IPS DF 4.7 (cell line): Measurements from ENCODE around the gene VRK3.

ENCODE experiments used
- DNase-seq: peaks from one replicate; pipeline ENCODE4 v3.0.0-alpha.2; 2013; ENCODE audit warnings: low spot score; ENCODE audit errors: extremely low read depth

Gene VRK3

DNA sequence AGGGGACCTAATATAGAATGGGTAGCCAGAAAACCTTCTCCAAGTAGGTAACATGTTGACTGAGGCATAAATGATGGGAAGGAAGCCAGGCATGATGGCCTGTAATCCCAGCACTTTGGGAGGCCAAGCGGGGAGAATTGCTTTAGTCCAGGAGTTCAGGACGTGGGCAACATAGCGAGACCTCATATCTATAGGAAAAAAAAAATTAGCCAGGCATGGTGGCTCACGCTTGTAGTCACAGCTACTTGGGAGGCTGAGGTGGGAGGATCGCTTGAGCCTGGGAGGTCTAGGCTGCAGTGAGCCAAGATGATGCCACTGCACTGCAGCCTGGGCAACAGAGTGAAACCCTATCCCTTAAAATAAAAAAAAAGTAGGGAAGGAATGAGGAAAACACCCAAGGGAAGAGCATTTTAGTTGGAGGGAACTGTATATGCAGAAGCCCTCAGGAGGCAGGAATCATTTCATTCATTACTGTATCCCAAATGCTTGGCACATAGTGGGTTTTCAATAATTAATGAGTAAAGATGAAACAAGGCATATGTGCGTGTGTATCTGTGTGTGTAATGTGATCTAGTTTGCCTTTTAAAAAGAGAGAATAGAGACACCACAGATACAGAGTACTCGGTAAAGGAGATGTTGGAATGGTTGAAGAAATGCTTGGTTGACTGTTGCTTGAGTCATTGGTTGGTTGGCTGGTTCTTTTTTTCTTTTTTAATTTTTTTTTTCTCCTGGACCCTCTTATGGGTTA lies 93.7 kb downstream of the VRK3 start:
- no peak for DNase-seq

DNA sequence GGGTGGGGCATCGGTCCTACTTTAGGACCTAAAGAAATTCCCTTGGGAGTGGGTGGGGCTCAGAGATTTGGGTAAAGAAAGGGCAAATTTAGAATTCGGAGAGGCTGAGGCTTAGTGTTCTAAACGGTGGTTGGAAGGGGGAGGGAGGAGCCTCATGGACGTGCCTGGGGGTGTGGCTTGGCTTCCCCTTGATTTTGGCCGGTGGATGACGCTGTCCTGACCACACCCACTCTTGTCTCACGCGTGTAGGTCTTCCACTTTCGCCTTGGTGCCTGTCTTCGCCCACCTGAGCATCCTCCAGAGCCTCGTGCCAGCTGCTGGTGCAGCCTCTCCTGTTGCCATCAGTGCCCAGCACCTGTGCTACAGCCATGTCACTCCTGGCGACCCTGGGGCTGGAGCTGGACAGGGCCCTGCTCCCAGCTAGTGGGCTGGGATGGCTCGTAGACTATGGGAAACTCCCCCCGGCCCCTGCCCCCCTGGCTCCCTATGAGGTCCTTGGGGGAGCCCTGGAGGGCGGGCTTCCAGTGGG lies 94.6 kb downstream of the VRK3 start:
- no peak for DNase-seq

DNA sequence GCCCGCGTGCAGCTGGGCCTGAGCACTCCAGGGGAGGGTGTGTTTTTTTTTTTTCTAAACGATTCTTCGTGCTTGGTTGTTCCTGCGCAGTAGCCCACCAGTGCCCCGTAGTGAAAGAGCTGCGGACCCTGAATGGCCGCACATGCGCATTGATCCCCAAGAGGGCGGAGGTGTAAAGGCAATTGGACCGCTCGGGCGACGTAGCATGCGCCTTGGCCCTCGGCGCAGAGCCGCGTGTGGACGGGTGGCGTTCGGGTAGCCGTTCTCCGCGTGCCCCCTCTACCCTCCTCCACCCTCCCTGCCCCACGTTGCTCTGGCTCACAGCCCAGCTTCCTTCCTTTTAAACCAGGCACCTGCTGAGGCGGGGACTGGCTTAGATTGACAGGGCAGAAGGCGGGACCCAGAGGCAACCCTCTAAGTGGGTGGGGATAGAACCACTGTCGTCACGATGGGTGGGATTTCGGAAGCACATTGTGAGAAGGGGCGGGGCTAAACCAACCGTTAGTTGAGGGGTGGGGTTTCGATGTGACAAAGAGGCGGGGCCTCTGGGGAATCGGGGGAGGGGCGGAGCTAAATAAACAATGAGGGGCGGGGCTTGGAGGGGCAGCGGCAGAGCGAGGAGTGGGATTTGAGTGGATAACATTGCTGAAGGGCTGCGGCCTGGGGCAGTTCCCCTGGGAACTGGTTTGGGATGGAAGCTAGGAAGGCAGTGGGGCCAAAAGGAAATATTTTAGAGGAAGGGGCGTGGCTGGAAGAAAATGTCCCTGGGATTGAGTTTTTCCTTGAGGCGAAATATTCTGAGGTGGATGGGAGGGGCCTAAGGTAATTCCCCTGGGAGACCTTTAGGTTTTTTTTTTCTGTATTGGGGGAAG lies 95.3 kb downstream of the VRK3 start:
- DNase-seq: no peak

DNA sequence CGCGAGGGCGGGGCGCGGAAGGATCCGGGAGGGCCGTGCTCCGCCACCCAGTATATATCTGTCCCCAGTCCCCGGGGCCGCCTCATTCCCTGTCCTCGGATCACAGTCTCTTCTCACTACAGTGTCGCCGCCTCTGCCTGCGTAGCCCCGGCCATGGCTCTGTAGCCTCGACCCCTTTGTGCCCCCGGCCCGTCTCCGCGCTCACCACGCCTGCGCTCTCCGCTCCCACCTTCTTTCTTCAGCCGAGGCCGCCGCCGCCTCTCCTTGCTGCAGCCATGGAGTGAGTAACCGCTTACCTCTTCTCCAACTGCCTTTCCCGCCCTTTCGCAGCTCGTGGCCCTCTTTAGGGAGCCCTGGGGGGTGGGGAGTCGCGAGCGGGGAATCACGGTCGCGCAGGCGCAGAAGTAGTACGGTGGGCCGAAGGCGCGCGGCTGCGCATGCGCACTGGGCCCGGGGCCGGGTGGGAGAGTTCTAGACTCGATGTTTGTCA lies 96.0 kb downstream of the VRK3 start, which contains the start of the genes ATF5 and NUP62:
Gene ATF5 (plus strand): TSS at position 85 of the 490 bp plus-strand sequence. CDS start 1,646 bp downstream, outside the sequence.
Gene NUP62 (minus strand): TSS at position 384 of the 490 bp plus-strand sequence. CDS start 19,697 bp downstream, outside the sequence.
- DNase-seq: no peak

DNA sequence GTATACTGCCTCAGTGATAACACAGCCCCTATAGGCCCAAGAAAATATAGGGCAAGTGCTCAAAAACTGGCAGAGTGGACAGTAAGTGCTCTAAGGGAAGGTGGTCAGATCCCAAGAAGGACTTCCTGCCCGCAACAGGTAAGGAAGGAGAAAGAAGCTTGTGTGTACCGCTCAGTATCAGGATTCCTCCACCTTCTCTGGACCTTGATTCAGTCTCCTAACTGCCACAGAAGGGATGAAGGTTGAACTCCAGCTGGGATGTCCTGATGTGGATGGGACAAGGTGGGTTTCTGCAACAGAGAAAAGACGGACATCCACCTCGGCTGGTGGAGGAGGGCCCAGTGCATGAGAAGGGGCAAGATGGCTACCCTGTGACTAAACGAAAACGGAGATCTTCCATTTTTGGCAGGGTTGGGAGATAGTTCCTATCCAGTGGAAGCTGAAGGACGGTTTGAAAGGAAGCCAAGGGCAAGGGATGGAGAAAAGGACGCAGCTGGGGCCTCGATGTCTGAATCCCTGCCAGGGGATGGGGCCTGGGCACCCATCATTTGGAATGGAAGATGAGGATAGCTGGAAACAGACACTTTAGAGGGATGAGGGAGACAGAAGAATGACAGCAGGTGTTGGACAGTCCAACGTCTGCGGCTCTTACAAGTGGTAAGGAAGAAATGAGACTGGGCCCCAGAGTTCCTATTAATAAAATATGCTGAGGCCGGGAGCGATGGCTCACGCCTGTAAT lies 97.5 kb downstream of the VRK3 start:
- DNase-seq: no peak

DNA sequence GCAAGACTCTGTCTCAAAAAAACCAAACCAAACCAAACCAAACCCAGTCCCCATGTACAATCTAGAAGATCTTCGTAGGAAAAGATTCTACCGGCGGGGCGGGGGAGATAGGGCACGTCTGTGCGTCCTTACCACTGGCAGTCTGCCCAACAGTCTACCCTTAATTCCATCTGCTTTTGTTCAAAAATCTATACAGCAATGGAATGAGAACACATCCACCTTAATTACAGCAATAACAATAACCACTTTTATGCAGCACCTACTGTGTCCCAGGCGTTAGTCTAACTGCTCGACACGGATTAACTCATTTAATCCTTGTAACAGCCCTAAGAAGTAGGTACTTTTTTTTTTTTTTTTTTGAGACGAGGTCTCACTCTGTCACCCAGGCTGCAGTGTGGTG lies 98.7 kb downstream of the VRK3 start:
- DNase-seq: no peak
